ENCODE results near the gene PIK3CG. TPM values are rescaled to one million over a fixed set of nuclear protein-coding genes. Genes with fewer than 3 reads are reported as not detected.

PIK3CG gene
- total RNA-seq, 1 donor from 2014 or later: 5.2 TPM

Other genes starting within 250 kb of the PIK3CG start
- 5.2 TPM for gene CCDC71L, start 204.1 kb upstream of the PIK3CG start, total RNA-seq
- 11.5 TPM for gene PRKAR2B, start 179.4 kb downstream of the PIK3CG start, total RNA-seq